Endothelial cell of umbilical vein (primary cell): Measurements from ENCODE around the gene AQP7. TPM values are rescaled to one million over a fixed set of nuclear protein-coding genes. Genes with fewer than 3 reads are reported as not detected.

Source experiments
- BruUV-seq: library from RNA; stranded (reverse); fragments of 400-500 nt; replicated peaks from 2 replicates; lab custom pipeline; 2021; lab: Mats Ljungman, UMichigan
- CTCF ChIA-PET: fragments of 300-600, 350-600 bp; sonication (Branson Sonifier 250); formaldehyde crosslinking; loops from one replicate; lab custom pipeline; 2021; ENCODE audit warnings: antibody characterized with exemption, inconsistent platforms; lab: Charles Lee
- POLR2A ChIA-PET: fragments of 300-600, 350-600 bp; sonication (Branson Sonifier 250); formaldehyde crosslinking; loops from one replicate; lab custom pipeline; 2021; ENCODE audit warnings: antibody characterized with exemption, inconsistent platforms; lab: Charles Lee
- DNase-seq: peaks from one replicate; pipeline ENCODE4 v3.0.0-alpha.2; 2011; ENCODE audit warnings: low read depth, low spot score
- FAIRE-seq: peaks from 2 replicates; lab custom pipeline; 2011; peaks lifted over from hg19 to GRCh38; lab: Jason Lieb, UNC
- H2AFZ ChIP-seq: 2 replicates; pipeline ENCODE4 v1.6.0; 2012; ENCODE audit warnings: low read depth, low read length, control low read depth, inconsistent platforms
- H3K27ac ChIP-seq: 2 replicates; pipeline ENCODE4 v1.5.1; 2011; ENCODE audit warnings: low read depth, mild to moderate bottlenecking, control low read depth, low read length, moderate library complexity; ENCODE audit not compliant: insufficient read depth
- H3K27me3 ChIP-seq, 2 experiments: 2 replicates each; pipeline versions ENCODE4 v1.6.0 to v1.6.1; 2011; ENCODE audit warnings: low read length in 2 of 2, mixed read lengths in 1 of 2; ENCODE audit not compliant: control insufficient read depth in 2 of 2, insufficient read depth in 2 of 2
- H3K36me3 ChIP-seq, 2 experiments: 2 replicates in 1 of 2; 3 replicates in 1 of 2; pipeline ENCODE4 v1.5.1; 2011; ENCODE audit warnings: low read length in 2 of 2, mild to moderate bottlenecking in 1 of 2, moderate library complexity in 1 of 2; ENCODE audit not compliant: control insufficient read depth in 2 of 2, insufficient read depth in 2 of 2; ENCODE audit errors: extremely low read depth in 1 of 2
- H3K4me1 ChIP-seq: 3 replicates; pipeline ENCODE4 v1.5.1; 2011; ENCODE audit warnings: mild to moderate bottlenecking, low read length; ENCODE audit not compliant: control insufficient read depth, insufficient read depth; ENCODE audit errors: extremely low read depth
- H3K4me2 ChIP-seq: 2 replicates; pipeline ENCODE4 v1.6.1; 2011; ENCODE audit warnings: low read length, control low read depth, mixed read lengths; ENCODE audit not compliant: insufficient read depth
- H3K4me3 ChIP-seq, 3 experiments: fragments of 200-600 bp in 1 of 3; sonication (generic), shearing (Covaris generic) in 1 of 3; replicated peaks in 1 of 3; 2 replicates each; pipeline ENCODE4 v1.5.1; 2011 to 2016; ENCODE audit warnings: control low read depth in 3 of 3, low read length in 3 of 3, mild to moderate bottlenecking in 2 of 3, inconsistent platforms in 1 of 3, low read depth in 1 of 3, moderate library complexity in 1 of 3; ENCODE audit not compliant: insufficient read depth in 1 of 3
- H3K79me2 ChIP-seq: 2 replicates; pipeline ENCODE4 v1.6.0; 2012; ENCODE audit warnings: low read length, inconsistent platforms; ENCODE audit not compliant: control insufficient read depth, insufficient read depth
- H3K9ac ChIP-seq: replicated peaks from 2 replicates; pipeline ENCODE3; 2011; ENCODE audit warnings: low read length, control low read depth; ENCODE audit not compliant: insufficient read depth; ENCODE audit errors: extremely low read depth
- H3K9me1 ChIP-seq: replicated peaks from 3 replicates; pipeline ENCODE4 v1.6.0; 2011; ENCODE audit warnings: mild to moderate bottlenecking, low read length; ENCODE audit not compliant: control insufficient read depth, insufficient read depth; ENCODE audit errors: extremely low read depth
- H3K9me3 ChIP-seq: replicated peaks from 2 replicates; pipeline ENCODE4 v1.5.1; 2012; ENCODE audit warnings: low read length, inconsistent platforms; ENCODE audit not compliant: control insufficient read depth, insufficient read depth
- H4K20me1 ChIP-seq: replicated peaks from 2 replicates; pipeline ENCODE3; 2011; ENCODE audit warnings: mild to moderate bottlenecking, low read length; ENCODE audit not compliant: control insufficient read depth, insufficient read depth; ENCODE audit errors: extremely low read depth
- CTCF ChIP-seq, 2 donors: IDR thresholded peaks; 1 replicate in 1 of 2; 2 replicates in 1 of 2; pipeline ENCODE4 v1.5.1; 2011; ENCODE audit warnings: low read length in 2 of 2, mild to moderate bottlenecking in 2 of 2, moderate library complexity in 2 of 2, control low read depth in 1 of 2, inconsistent platforms in 1 of 2, low read depth in 1 of 2; ENCODE audit not compliant: insufficient read depth in 1 of 2; ENCODE audit errors: extremely low read depth in 1 of 2
- EZH2 ChIP-seq: IDR thresholded peaks from 2 replicates; pipeline ENCODE4 v1.6.1; 2012; ENCODE audit warnings: borderline replicate concordance, low read depth, mild to moderate bottlenecking, moderate library complexity, low read length, inconsistent platforms; ENCODE audit not compliant: severe bottlenecking
- FOS ChIP-seq: IDR thresholded peaks from 2 replicates; pipeline ENCODE4 v1.6.1; 2011; ENCODE audit warnings: mild to moderate bottlenecking, low read length, moderate library complexity, borderline replicate concordance; ENCODE audit not compliant: insufficient read depth
- GATA2 ChIP-seq: IDR thresholded peaks from 2 replicates; pipeline ENCODE4 v1.7.0; 2011; ENCODE audit warnings: low read depth, mild to moderate bottlenecking, moderate library complexity, mixed read lengths, low read length; ENCODE audit not compliant: insufficient read length, insufficient read depth
- MAX ChIP-seq: IDR thresholded peaks from 2 replicates; pipeline ENCODE4 v1.6.1; 2011; ENCODE audit not compliant: insufficient read depth, insufficient read length
- MYC ChIP-seq: IDR thresholded peaks from one replicate; pipeline ENCODE4 v1.6.1; 2011; ENCODE audit warnings: mild to moderate bottlenecking, low read depth, low read length
- POLR2A ChIP-seq: IDR thresholded peaks from 2 replicates; pipeline ENCODE4 v1.6.1; 2012; ENCODE audit warnings: low read depth, mild to moderate bottlenecking, control low read depth, low read length
- POLR2AphosphoS5 ChIP-seq: IDR thresholded peaks from 2 replicates; pipeline ENCODE4 v1.6.1; 2012; ENCODE audit warnings: low read depth, mild to moderate bottlenecking, control low read depth, low read length, moderate library complexity; ENCODE audit not compliant: insufficient read depth
- dilution Hi-C: fragments of 300-500 bp; cut with MboI; formaldehyde crosslinking; loops from one replicate; pipeline ENCODE4 v1.15.0; 2019; ENCODE audit warnings: low sequenced_read_pairs; ENCODE audit not compliant: extremely low pct_ligation_motif_present
- intact Hi-C: fragments of 100-400 bp; cut with micrococcal nuclease; formaldehyde crosslinking; loops from one replicate; pipeline ENCODE4 v1.10.0; 2022
- polyA plus RNA-seq, 4 experiments: library from polyadenylated mRNA; depleted of rRNA in 3 of 4; stranded (reverse) in 3 of 4; unstranded in 1 of 4; fragments of >200 nt; gene quantifications; 2 replicates each; pipeline versions ENCODE4 v1.2.1 to v1.2.3, GENCODE V29; 2011 to 2012; ENCODE audit warnings: missing spikeins in 1 of 4
- total RNA-seq: library from RNA; stranded (reverse); gene quantifications from 2 replicates; pipeline ENCODE4 v1.2.3, GENCODE V29; 2021

AQP7 gene
- total and polyA plus RNA-seq, 2 donors (not counting 3 experiments of a cell fraction or from before 2014, with no cell fraction given) = 3.7 TPM; not detected in 1

GRCh38 chr9:33346564-33346963, 55.8 kb downstream of the AQP7 start:
- FAIRE-seq = no peak
- CTCF ChIA-PET = interaction anchor here (0.6 kb wide), 1 partner anchor 191 kb away, joined by 3 read pairs; no protein-coding TSS in a partner anchor
- dilution Hi-C loops (no loop called here), intact Hi-C loops (no loop called here)
- Histone ChIP-seq H3K79me2 (no peaks in the 10 kb centered on the region), H3K4me1 (no peaks in the 10 kb centered on the region), H3K4me3 (no peak overlapping the region), H3K36me3 (peaks cover 9 to 13% of the 10 kb centered on the region in 2 experiments), H2AFZ (no peak overlapping the region), H3K9me3 (no peaks in the 10 kb centered on the region), H3K27ac (no peak overlapping the region), H4K20me1 (no peaks in the 10 kb centered on the region), H3K4me2 (no peak overlapping the region), H3K27me3 (no peaks in the 10 kb centered on the region), H3K9ac (no peak overlapping the region), H3K9me1 (no peaks in the 10 kb centered on the region)
- TF ChIP-seq MYC = no peak
- no peak for TF ChIP-seq EZH2
- no peak for TF ChIP-seq MAX
- POLR2A ChIA-PET = no interaction called here
- DNase-seq = no peak
- BruUV-seq = no TSS peak

- Histone ChIP-seq H3K4me3 (no peak overlapping the region), H3K27me3 (no peaks in the 10 kb centered on the region), H3K9me3 (peaks cover 9% of the 10 kb centered on the region), H3K27ac (no peak overlapping the region), H4K20me1 (no peaks in the 10 kb centered on the region), H3K4me2 (no peak overlapping the region), H3K36me3 (peaks cover 9 to 24% of the 10 kb centered on the region in 2 experiments), H3K4me1 (no peaks in the 10 kb centered on the region), H3K79me2 (no peaks in the 10 kb centered on the region), H3K9me1 (no peaks in the 10 kb centered on the region), H3K9ac (no peak overlapping the region), H2AFZ (no peak overlapping the region)
- CTCF ChIA-PET = interaction anchor here (0.6 to 1.5 kb wide), 2 partner anchors 15 to 57 kb away, joined by 3 to 7 read pairs; no protein-coding TSS in a partner anchor
- POLR2A ChIA-PET = no interaction called here
- FAIRE-seq (no peak), DNase-seq (no peak)
- dilution Hi-C loops = no loop called here
- no TSS peak for BruUV-seq
- intact Hi-C loops = no loop called here
- no peak for TF ChIP-seq POLR2AphosphoS5
- TF ChIP-seq POLR2A = no peak
- no peak for TF ChIP-seq FOS
- TF ChIP-seq MYC = no peak
- TF ChIP-seq GATA2 = no peak
- no peak for TF ChIP-seq CTCF (IDR thresholded peaks at IDR 0.05; ENCODE audit: extremely low read depth in 1 of 2, insufficient read depth in 1 of 2, low read depth in 1 of 2, low read length in 2 of 2)
Measured at GRCh38 chr9:33344145-33344544, 58.2 kb downstream of the AQP7 start.
